ENCODE measurements around the gene CAPN2. TPM values are rescaled to one million over a fixed set of nuclear protein-coding genes. Genes with fewer than 3 reads are reported as not detected.
A peak's percentile ranks its signal among the peaks of the same experiment; 100 is the strongest.

Gene CAPN2
- total RNA-seq, 1 experiment from 2014 or later, result 253 TPM

GRCh38 chr1:223702735-223703667, 9.3 kb upstream of the CAPN2 start:
- peak; percentile 97 for DNase-seq (ENCODE audit: low read depth)

GRCh38 chr1:223703668-223704013, 8.7 kb upstream of the CAPN2 start:
- DNase-seq (ENCODE audit: low read depth), result no peak

GRCh38 chr1:223704921-223705878, 7.1 kb upstream of the CAPN2 start:
- DNase-seq (ENCODE audit: low read depth), result peak; percentile 80

GRCh38 chr1:223706077-223706973, 6.0 kb upstream of the CAPN2 start:
- DNase-seq (ENCODE audit: low read depth), result peak; percentile 91

- DNase-seq (ENCODE audit: low read depth), result peak; percentile 99
Observed at GRCh38 chr1:223707256-223708000, 4.9 kb upstream of the CAPN2 start.

- no peak for DNase-seq (ENCODE audit: low read depth)
Observed at GRCh38 chr1:223708001-223708359, 4.4 kb upstream of the CAPN2 start.

GRCh38 chr1:223708651-223709268, 3.6 kb upstream of the CAPN2 start:
- no peak for DNase-seq (ENCODE audit: low read depth)

- DNase-seq (ENCODE audit: low read depth), result no peak
Observed at GRCh38 chr1:223709598-223709997, 2.7 kb upstream of the CAPN2 start.

GRCh38 chr1:223710179-223711133, 1.9 kb upstream of the CAPN2 start:
- DNase-seq (ENCODE audit: low read depth), result no peak

GRCh38 chr1:223711173-223711572, 1.2 kb upstream of the CAPN2 start:
- peak; percentile 57 for DNase-seq (ENCODE audit: low read depth)

GRCh38 chr1:223711747-223712193, 569 bp upstream of the CAPN2 start:
- DNase-seq (ENCODE audit: low read depth), result no peak

GRCh38 chr1:223712850-223713474, 623 bp downstream of the CAPN2 start:
- peak; percentile 54 for DNase-seq (ENCODE audit: low read depth)

- peak; percentile 77 for DNase-seq (ENCODE audit: low read depth)
Observed at GRCh38 chr1:223713546-223714420, 1.4 kb downstream of the CAPN2 start.

GRCh38 chr1:223714421-223714724, 2.0 kb downstream of the CAPN2 start:
- no peak for DNase-seq (ENCODE audit: low read depth)

- DNase-seq (ENCODE audit: low read depth), result peak; percentile 98
Observed at GRCh38 chr1:223714849-223715603, 2.7 kb downstream of the CAPN2 start.

- no peak for DNase-seq (ENCODE audit: low read depth)
Observed at GRCh38 chr1:223715604-223716172, 3.3 kb downstream of the CAPN2 start.
